Measurements from ENCODE around the gene GNG14. TPM values are rescaled to one million over a fixed set of nuclear protein-coding genes. Genes with fewer than 3 reads are reported as not detected.

Gene GNG14
- total RNA-seq, 1 donor, result not detected

DNA sequence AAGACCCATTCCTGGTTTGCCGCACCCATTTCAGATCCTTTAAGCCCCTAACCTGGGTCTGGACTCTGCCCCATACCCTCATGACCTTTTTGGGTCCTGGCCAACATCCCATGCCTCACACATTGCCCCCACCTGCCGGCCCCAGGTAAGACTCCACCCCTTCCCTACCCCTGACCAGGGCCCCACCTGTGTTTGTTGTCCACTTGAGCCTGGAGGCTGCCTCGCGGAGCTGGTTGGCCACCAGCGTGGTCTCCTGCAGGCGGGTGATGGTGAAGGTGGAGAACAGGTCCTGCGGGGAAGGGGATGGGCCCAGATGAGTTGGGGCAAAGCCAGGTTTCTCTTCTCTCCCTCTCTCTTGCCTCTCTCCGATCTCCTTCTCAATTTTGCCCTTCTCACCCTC lies 40.8 kb upstream of the GNG14 start:
- no peak overlapping the region for H3K4me3 ChIP-seq (ENCODE audit: low read depth, low read length)
- DNase-seq (ENCODE audit: low read depth), result no peak
- TF ChIP-seq, protein P1, sequence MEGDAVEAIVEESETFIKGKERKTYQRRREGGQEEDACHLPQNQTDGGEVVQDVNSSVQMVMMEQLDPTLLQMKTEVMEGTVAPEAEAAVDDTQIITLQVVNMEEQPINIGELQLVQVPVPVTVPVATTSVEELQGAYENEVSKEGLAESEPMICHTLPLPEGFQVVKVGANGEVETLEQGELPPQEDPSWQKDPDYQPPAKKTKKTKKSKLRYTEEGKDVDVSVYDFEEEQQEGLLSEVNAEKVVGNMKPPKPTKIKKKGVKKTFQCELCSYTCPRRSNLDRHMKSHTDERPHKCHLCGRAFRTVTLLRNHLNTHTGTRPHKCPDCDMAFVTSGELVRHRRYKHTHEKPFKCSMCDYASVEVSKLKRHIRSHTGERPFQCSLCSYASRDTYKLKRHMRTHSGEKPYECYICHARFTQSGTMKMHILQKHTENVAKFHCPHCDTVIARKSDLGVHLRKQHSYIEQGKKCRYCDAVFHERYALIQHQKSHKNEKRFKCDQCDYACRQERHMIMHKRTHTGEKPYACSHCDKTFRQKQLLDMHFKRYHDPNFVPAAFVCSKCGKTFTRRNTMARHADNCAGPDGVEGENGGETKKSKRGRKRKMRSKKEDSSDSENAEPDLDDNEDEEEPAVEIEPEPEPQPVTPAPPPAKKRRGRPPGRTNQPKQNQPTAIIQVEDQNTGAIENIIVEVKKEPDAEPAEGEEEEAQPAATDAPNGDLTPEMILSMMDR (IDR thresholded peaks at IDR 0.05; ENCODE audit: insufficient read depth, low read length), result no peak

DNA sequence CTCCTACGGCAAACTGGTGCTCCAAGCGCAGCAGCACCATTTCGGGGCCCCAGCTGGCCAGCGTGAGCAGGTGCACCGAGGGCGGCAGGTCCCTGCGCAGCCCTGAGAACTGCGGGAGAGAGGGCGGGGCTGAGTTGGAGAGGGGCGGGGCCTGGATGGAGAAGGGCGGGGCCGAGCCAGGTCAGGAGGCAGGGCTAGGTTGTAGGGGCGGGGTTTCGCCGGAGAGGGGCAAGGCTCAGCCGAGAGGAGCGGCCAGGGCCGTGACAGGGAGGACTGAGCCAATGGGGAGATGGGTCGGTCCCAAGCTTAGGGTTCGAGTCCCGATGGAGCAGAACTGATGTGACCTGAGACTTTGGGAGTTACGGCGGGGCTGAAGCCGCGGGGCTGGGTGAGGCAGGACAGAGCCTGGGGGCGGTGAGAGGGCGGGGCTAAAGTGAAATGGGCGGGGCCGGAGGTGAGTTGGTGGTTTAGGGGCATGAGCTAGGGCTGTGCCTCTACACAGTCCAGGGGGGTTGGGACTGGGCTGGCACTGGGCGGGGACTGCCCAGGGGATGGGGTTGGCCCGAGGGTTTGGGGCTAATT lies 40.2 kb upstream of the GNG14 start:
- TF ChIP-seq, protein P1 (IDR thresholded peaks at IDR 0.05; ENCODE audit: insufficient read depth, low read length), result no peak
- peak overlapping the region; percentile 9 for H3K4me3 ChIP-seq (ENCODE audit: low read depth, low read length)
- DNase-seq (ENCODE audit: low read depth), result no peak

DNA sequence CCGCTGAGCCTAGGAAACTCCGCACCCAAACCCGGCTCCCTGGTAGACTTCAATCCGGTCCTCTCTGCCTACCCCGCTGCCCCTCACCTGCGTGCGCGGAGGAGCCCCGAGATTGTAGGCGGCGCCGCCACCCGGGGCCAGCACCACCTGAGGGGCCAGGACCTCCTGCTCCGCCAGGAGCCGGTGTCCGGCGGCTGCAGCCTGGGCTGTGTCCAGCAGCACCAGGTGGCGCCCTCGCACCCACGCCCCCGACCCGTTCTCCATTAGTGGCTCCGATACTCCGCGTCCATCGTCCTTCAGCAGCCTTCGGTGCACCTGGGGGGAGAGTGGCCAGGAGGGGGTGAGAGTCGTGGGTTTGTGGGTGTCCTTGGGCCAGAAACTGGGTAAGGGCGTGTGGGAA lies 39.7 kb upstream of the GNG14 start:
- DNase-seq (ENCODE audit: low read depth), result no peak
- TF ChIP-seq, protein P1 (IDR thresholded peaks at IDR 0.05; ENCODE audit: insufficient read depth, low read length), result no peak
- peak overlapping the region; percentile 9 for H3K4me3 ChIP-seq (ENCODE audit: low read depth, low read length)

DNA sequence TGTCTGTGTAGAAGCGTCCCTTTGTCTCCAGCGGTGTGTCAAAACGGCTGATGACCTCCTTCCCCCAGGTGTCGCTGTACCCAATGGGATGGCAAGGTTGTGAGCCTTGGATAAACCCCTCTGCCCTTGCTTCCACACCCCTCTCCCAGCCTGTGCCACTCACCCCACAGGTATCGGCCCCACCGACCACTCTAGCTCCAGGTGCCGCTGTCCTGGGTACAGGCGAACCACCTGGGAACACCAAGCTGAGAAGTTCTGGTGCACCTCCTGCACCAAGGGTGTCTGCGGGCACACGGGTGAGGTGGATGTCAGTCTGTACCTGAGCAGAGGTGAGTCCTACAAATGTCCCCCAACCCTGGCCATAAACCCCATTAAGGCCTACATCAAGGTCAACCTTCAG lies 37.9 kb upstream of the GNG14 start:
- H3K4me3 ChIP-seq (ENCODE audit: low read depth, low read length), result no peak overlapping the region
- TF ChIP-seq, protein P1 (IDR thresholded peaks at IDR 0.05; ENCODE audit: insufficient read depth, low read length), result no peak
- no peak for DNase-seq (ENCODE audit: low read depth)

DNA sequence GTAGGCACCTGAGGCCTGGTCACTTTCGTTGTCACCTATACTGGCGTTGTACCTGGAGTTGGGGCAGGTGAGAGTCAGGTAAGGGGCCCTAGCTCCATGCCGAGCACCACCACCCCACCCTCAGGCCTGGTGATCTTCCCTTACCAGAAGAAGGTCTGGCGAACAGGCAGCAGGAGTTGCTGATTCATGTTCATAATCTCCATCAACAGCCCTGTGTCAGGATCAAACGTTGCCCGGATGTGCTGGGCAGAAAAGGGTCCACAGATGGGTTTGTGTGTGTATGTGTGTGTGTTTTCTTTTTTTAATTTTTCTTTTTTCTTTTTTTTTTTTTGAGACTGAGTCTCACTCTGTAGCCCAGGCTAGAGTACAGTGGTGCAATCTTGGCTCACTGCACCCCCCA lies 35.6 kb upstream of the GNG14 start:
- no peak for DNase-seq (ENCODE audit: low read depth)
- TF ChIP-seq, protein P1 (IDR thresholded peaks at IDR 0.05; ENCODE audit: insufficient read depth, low read length), result no peak
- H3K4me3 ChIP-seq (ENCODE audit: low read depth, low read length), result no peak overlapping the region

DNA sequence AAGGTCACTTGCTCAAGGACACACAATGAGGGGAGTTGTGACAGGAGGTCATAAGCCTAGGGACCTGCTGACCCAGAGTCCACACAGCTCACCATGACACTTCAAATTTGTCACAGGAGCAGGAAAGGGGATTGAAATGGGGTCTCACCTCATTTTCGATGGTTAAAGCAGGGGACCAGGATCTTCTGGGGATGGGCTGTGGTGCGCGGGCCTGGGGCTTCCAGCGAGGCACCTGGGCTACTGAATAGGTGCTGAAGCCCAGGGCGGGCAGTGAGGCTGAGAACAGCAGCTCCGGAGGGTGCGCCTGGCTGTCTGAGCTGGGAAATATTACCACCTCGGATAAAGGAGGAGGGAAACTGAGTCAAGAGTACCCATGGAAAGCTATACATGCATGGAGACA lies 32.3 kb upstream of the GNG14 start:
- no peak for DNase-seq (ENCODE audit: low read depth)
- no peak overlapping the region for H3K4me3 ChIP-seq (ENCODE audit: low read depth, low read length)
- TF ChIP-seq, protein P1 (IDR thresholded peaks at IDR 0.05; ENCODE audit: insufficient read depth, low read length), result no peak
